GM19438 (cell line): Measurements from ENCODE around the gene OLFM3.

Experiments used
- ATAC-seq: cut with Tn5 transposase; IDR thresholded peaks from one replicate; pipeline ENCODE4 v1.9.1; 2021; ENCODE audit warnings: low read depth; ENCODE audit not compliant: unreplicated experiment

OLFM3 gene

DNA sequence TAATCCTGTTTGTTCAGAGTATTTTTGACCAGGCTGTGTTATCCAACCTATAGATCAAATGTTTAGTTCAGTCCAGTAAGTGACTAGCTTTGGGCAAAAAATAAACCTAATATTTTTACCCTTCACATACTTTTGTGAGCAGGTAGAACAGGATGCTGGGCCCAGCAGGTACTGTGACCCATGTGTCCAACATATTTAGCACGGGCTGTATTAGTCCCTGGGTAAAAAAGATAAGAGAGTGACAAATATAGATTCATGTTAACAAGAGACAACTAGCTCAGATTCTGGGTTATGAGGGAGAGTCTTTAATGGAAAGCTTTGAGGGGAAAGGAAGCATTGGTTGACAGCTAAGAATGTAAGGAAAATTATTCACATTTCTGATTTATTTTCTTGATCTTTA is 43.1 kb downstream of the OLFM3 start:
- no peak for ATAC-seq

- ATAC-seq = no peak
Observed at GRCh38 chr1:101945884-101946283, 50.8 kb downstream of the OLFM3 start.

DNA sequence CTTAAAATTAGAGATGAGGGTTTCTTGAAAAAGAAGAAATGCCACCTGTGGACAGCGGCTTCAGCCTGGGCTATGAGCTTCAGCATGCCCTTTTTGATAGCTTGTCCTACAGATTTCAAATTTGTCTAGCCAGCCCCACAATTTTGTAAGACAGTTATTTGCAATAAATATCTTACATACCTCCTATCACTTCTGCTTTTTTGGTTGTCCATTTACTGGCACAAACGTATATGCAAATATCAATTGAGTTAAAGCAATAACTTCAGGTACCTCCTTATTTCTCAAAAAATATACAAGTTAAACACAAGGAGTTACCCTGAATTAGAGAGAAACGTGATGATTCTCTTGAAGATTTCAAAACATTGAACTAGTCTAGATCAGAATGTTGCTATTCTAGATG is 53.5 kb downstream of the OLFM3 start:
- no peak for ATAC-seq

GRCh38 chr1:101942516-101943193 is 54.1 kb downstream of the OLFM3 start:
- no peak for ATAC-seq

DNA sequence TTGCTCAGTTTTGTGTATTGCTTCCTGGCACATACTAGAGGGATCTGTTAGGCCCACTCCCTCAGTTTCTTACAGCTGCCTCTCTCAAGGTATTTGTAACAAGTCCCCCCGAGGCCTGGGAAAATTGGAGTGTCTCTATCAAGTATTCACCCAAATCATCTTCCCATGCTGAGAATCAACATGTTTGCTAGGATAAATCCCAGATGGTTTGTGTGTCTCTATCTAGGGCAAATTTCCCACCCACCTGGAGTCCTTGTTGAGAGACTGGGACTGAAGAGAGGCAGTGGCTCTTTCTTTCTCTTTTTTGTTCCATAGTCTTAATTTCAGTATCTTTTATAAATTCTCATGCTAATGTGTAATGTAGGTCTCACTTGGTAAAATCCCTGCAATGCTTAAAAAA is 58.0 kb downstream of the OLFM3 start:
- no peak for ATAC-seq

GRCh38 chr1:101929343-101929742 is 67.4 kb downstream of the OLFM3 start:
- ATAC-seq = no peak

GRCh38 chr1:101928829-101929228 is 67.9 kb downstream of the OLFM3 start:
- ATAC-seq = no peak

GRCh38 chr1:101924700-101925099 is 72.0 kb downstream of the OLFM3 start:
- ATAC-seq = no peak

DNA sequence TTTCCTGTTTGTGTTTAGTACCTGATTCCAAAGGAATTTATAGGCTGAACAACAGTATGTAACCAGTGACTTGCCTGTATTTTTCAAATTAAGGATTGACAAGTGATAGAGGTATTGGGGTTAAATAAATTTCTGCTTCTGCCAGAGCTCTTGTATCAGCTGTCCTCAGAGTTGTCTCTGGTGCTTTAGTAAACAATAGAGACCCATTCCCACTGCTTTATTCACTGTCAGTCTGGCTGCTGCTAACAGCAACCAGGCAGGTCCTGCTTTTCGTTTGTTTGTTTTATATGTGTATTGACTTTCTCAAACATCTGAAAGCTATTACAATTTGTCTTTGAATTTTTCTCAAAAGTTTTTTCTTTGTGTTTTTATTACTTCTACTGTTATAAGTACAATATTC is 76.1 kb downstream of the OLFM3 start:
- no peak for ATAC-seq

DNA sequence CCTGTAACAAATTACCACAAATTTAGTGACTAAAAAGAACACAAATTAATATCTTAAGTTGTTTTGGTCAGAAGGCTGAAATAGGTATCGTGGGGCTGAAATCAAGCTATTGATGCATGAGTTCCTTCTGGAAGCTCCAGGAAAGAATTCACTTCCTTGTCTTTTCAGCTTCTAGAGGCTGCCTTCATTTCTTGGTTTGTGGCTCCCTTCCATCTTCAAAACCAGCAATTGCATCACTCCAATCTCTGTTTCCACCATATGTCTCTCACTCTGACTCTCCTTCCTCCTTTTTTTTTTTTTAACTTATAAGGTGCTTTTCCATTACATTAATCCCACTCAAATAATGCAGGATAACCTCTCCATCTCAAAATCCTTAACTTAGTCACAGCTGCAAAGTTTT is 78.4 kb downstream of the OLFM3 start:
- no peak for ATAC-seq

DNA sequence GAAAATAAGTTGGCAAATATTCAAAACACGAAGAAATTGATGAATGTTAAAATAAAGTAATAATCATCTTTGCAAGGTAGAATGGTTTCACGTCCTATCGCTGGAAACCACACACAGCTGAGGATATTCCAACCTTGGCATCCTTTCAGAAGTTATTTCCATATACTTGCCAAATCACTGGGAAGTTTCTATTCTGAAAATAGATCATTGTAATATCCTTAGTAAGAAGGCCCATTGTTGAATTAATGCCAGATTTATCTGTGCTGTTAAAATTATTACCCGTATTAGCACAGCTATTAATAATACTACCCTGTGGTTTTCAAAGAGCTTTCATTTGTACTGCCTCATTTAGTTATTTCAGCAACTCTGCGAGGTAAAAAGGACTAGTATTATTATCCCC is 81.1 kb downstream of the OLFM3 start:
- no peak for ATAC-seq

DNA sequence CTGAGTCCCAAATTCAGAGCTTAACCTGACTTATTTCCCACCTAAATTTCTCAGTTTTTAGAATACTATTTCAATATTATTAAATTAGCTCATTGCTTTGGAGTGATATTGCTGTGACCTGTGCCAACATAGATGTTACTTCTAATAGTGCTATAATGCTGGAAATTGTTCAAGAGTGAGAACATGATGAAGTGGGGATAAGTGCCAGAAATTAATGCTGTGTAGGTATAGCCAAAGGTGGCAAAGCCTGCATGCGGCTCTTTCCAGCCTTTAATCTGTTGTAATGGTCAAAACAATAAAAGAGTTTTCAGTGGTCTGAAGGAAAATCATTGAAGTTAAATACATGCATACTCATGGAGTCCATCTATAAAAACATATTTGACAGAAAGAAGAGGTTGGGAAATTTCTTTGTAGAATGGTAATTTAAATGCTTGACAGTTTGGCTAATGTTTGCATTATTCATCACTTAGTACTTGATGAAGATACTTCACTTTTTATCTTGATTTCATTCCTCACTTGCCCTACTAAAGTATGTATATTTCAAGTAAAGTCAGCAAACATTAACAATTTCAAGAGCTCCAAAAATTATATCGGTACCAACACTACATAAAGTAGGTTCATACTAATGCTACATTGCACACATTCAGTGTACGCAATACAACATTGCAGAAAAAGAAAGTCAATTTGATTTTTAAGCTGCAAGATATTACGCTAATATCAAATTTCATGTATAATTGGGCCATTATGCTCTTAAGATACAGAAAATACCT is 82.1 kb downstream of the OLFM3 start:
- ATAC-seq = no peak

DNA sequence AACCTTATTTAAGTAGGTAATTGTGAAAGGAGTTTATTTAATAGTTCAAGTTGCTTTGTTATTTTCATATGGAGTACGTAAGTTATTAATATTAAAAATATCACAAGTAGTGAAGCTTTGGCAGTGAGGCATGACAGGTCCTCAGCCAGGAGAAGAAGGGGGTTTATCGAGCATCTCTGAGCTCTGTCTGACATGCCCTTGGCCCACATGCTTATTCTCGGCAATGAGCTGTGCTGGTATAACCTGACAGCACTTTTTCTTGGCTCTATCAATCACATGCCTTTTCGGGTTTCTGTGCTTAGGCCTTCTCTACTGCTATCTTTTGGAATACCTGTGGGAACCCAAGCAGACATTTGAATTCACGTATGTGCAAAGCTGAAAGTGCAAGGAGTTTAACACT is 84.8 kb downstream of the OLFM3 start:
- ATAC-seq = no peak

DNA sequence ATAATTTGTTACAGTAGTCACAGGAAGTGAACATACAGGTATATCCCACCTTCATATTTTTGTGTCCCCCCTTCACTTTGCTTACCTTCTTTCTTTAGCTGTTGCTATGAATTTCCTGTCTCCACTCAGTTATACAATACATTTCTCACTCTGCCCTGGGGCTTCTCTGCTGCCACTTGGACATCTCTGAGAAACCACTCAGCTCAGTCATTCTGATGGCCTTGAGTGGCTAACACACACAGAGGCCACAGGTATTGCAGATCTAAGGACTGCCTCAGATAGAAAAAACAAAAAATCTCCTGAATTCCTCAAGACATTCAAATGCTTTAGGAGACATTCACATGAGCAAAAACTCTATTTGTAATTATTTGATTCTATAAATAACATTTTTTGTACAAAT is 87.7 kb downstream of the OLFM3 start:
- no peak for ATAC-seq

DNA sequence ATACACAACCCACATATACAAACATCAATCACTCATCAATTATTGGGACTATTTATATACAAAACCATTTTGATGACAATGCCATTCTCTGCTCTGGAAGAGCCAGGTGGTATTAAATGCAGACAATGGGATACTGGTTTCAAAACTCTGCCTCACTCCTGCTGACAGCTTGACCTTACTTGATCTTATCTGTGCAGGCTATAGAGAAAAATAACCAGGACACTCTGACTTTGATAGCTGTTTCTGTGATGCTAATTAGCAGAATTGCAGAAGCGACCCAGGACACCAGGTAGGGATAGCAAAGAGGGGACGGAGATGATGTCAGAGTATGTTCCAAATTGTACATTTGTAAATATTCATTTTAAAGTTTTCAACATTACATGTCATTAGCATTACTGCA is 89.5 kb downstream of the OLFM3 start:
- no peak for ATAC-seq

GRCh38 chr1:101905283-101905835 is 91.4 kb downstream of the OLFM3 start:
- ATAC-seq = no peak

- ATAC-seq = no peak
Observed at GRCh38 chr1:101902199-101902598, 94.5 kb downstream of the OLFM3 start.

GRCh38 chr1:101898137-101898536 is 98.6 kb downstream of the OLFM3 start:
- ATAC-seq = no peak

DNA sequence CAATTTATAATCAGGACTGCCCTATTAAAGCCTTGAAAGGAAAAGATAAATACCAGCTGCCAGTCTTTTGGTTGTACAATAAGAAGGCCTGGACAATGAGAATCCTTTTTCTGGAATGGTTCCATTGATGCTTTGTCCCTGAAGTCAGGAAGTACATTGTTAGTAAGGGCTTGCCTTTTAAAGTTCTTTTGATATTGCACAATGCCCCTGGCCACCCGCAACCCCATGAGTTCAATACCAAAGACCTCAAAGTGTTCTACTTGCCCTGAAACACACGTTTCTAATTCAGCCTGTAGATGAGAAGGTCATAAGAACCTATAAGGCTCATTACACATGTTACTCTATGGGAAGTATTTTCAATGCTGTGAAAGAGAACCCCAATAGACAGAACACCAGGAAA is 112.1 kb downstream of the OLFM3 start:
- ATAC-seq = no peak

DNA sequence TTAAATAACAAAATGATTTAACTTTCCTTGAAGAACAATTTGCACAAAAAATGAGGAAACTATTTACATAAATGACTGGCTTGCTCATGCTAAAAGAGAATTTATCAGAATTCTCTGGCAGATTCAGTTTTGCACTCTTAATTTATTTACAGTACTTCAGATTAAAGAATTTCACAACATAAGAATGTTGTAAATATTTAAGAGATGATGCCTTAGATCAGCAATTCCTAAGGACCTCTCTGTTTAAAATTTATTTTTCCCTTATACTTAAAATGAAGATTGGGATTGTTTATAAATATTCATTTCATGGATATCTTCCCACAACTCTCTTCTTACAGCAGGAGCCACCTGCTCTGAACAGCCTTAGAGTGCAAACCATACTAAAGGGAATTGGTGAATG is 120.8 kb downstream of the OLFM3 start:
- no peak for ATAC-seq

DNA sequence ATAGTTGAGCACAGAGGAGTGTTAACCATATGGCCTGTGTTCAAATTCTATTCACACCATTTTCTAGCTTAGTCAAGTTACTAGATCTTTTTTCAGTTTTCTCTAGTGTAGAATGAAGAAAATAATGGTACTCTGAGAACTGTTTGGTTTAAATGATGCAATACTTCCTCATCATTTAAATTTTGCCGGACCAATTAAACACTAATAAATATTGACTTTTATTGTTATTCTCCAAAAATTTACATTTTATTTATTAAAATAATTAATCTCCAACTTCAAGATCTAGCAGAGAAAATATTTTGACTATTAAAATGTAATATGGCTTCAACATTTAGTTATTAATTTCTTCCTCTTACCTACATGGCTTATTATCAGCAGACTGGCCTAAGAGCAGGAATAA is 123.1 kb downstream of the OLFM3 start:
- ATAC-seq = no peak

DNA sequence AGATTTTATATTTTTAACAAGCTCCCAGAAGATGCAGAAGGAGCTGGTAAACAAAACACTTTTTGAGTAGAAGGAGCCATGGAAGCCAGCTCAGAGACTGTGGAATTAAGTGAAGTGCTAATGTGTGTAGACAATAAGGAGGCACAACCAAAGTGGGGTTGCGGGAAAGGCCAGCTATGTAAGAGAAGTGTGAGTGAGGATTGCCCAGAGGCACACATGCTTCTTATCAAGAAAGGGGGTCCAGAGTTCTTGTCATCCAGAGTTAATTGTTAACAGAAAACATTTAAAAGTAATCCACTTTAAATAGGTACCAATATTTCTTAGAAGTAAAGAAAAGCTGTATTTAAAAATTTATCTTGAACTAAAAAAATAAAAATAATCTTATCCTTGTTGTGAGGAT is 136.8 kb downstream of the OLFM3 start:
- no peak for ATAC-seq
